IPS-NIHi7 (cell line): ENCODE results near the gene PDE4B.
"Not testable (repeated sequence)": the region's sequence is repeated elsewhere in the genome, so short reads cannot be mapped to it uniquely, and the experiment has no call there.

Experiments used
- DNase-seq: peaks from one replicate; pipeline ENCODE4 v3.0.0; 2012; ENCODE audit warnings: mixed read lengths; ENCODE audit errors: extremely low spot score

Gene PDE4B

GRCh38 chr1:66384258-66384921, 591.7 kb downstream of the PDE4B start:
- no peak for DNase-seq

- no peak for DNase-seq
Observed at GRCh38 chr1:66386712-66387111, 594.0 kb downstream of the PDE4B start.

DNA sequence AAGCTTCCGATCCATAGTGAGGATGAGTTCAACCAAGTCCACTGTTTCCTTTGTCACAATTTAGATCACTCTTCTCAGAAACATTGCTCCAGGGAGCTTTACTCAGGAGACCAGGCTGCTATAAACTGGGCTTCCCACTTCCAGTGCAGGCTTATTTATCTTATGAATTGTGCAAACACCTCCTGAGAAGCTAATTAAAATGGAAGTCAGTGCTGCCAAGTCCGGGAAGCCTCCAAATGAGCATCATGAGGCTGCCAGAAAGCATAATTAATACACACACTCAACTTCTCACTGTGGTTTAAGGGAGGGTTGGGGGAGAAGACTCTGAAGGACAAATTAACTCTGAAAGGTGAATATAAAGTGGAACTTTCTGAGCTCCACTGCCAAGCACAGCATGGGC, 596.2 kb downstream of the PDE4B start:
- no peak for DNase-seq

DNA sequence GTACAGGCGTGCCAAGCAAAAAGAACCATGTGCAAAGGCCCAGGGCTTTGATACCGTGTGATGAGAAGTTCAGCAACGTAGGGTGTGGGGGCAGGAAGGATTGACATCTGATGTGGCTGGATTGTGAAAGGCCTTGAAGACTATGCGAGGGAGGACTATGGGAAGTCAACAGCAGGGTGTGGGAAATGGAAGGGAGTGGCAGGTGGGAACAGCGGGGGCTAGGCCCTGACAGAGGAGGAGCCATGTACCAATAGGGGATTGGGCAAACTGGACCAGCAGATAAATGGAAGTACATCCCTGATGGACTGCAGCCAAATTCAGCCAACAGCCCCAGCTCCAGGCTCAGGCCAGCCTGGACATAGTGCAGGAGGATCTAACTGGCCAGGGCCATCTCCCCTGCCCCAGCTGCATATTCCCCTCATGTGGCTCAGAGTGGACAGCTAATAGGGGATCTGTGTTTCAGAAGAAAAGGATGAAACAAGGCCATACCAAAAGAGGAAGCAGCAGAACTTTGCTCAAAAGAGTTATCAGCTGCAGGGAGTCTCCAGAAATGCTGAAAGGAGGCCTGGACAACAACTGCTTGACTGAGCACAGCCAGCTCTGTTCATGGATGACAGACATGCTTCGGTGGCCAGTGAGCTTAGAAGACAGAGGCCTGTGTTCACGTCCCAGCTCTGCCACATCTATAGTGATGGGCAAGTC, 601.0 kb downstream of the PDE4B start:
- no peak for DNase-seq

- no peak for DNase-seq
Observed at GRCh38 chr1:66394603-66395002, 601.9 kb downstream of the PDE4B start.

DNA sequence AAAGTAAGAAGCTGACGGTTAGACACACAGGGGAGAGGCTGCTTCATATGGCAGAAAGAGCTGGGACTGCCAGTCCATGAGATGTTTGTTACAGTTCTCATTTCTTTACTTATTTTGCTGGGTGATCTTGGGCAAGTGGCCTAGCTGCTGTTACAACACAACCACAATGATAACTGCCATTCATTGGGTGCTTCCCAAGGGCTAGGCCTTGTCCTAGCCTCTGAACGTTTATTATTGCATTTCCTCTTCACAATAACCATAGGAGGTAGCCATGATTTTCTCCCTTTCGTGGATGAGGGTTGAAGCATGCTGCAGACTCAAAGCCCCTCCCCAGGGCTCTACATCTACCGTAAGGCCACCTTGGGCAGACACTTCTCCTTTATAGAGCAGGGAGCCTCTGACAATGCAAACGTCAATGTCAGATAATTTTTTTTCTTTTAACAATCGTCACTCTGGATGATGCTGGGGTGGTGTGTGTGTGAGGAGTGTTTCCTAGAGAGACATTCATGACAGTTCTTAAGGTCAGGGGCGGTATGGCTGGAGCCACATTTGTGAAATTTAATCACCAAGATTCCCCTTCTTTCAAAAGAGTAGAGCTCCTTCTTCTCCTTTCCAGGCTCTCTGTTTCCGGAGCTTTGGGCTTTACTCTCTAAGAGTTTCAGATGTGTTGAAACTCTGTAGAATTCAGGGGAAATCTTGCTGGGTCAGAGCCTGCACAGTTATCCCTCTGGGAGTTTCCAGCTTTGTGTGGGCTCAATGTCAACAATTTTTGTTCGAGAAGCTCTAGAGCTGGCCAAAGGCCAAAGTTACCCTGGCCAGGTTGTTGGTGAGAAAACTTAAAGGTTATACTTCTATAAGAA, 602.7 kb downstream of the PDE4B start:
- no peak for DNase-seq

- DNase-seq, result no peak
Observed at GRCh38 chr1:66396212-66396890, 603.7 kb downstream of the PDE4B start.

DNA sequence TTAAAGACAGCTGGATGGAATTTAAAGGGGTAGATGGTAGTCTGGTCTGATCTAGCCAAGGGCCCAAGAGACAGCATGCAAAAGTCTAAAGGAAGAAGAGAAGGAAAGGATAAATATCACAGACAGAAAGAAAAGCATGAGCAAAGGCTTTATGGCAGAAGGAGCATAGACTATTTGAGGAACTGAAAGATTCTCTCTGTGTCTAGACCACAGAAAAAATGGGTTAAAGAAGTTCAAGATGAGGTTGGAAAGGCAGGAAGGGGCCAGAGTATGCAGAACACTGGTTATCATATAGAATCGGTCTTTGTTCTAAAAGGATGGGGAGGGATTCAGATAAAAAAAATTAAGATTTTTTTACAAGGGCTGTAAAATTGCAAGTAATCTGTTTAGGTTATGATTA, 604.5 kb downstream of the PDE4B start:
- no peak for DNase-seq

GRCh38 chr1:66399888-66400529, 607.3 kb downstream of the PDE4B start:
- DNase-seq, result no peak

- DNase-seq, result no peak
Observed at GRCh38 chr1:66400660-66401059, 608.0 kb downstream of the PDE4B start.

DNA sequence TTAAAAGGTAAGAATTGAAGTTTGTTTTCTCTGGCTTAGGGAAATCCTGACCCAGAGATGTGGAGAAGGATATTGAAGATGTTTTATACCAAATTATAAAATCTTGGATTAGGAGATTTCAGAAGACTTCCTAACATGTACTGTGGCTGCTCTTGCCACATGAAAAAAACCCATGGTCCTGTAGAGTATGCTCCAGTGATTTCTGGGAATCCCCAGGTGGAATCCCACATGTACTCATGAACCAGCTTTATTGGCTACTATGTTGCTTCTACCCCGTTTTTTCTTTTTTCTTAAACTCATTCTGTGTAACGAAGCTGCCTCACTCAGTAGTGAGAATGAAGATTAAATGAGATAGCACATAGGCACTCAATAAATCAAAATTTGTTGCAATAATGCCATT, 608.5 kb downstream of the PDE4B start:
- no peak for DNase-seq

GRCh38 chr1:66402194-66402593, 609.5 kb downstream of the PDE4B start:
- no peak for DNase-seq

DNA sequence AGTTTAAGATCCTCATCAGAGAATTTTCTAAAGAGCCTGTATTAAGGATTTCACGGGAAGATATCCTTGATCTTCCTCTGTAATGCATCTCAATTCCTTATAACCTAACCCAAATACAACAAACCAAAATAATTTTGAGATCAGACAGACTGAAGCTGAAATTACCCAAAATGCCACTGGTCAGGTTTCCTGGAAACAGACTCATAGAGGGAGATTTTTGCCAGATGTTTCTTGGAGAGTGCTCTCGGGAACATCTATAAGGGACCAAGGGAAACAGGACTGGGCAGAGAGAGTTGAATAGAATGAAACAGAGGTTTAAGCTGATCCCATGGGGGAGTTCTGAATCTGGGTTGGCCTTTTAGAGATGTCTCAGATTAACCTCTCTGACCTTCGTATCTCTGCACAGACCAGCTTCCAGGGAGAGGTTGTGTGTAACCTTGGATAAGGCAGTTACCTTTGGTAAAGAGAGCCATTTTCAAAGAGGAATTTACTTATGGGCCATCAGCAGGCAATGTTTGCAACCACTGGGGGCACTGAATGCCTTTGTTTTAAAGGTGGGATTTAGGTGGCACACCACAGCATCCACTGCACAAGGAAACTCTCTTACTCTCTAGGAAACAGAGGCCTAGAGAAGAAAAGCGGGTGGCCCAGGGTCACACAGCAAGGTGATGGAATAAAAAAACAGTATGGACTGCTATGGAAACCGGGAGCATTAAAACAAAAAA, 610.5 kb downstream of the PDE4B start:
- no peak for DNase-seq

- DNase-seq, result no peak
Observed at GRCh38 chr1:66405061-66405460, 612.4 kb downstream of the PDE4B start.

- DNase-seq, result not testable (repeated sequence)
Observed at GRCh38 chr1:66411449-66411848, 618.8 kb downstream of the PDE4B start.

- no peak for DNase-seq
Observed at GRCh38 chr1:66412704-66413103, 620.0 kb downstream of the PDE4B start.

GRCh38 chr1:66413136-66413837, 620.6 kb downstream of the PDE4B start:
- no peak for DNase-seq

DNA sequence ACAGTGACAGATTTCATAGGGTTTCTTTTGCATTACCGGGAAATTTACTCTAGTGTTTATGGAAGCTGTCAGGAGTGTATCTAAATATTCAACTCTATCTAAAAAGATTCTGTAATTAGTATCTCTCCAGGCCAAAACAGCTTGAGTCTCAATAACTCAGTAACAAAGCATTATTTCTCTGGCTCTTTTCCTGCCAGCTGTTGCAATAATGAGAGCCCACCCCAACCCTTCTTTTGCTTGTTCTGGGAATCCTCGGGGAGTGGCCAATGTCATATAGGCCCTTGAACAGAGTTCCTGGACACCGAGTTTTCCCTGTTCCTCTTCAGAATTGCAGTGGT, 621.1 kb downstream of the PDE4B start:
- no peak for DNase-seq

- no peak for DNase-seq
Observed at GRCh38 chr1:66415281-66415680, 622.6 kb downstream of the PDE4B start.

- DNase-seq, result no peak
Observed at GRCh38 chr1:66415866-66416265, 623.2 kb downstream of the PDE4B start.
